ENCODE results near the gene YIPF3. TPM values are rescaled to one million over a fixed set of nuclear protein-coding genes. Genes with fewer than 3 reads are reported as not detected.
A peak's percentile ranks its signal among the peaks of the same experiment; 100 is the strongest.

YIPF3 gene
- total and polyA plus RNA-seq, 9 of the 15 experiments (the other 6 are each of a cell fraction or from before 2014, with no cell fraction given), result 27.5 to 75.3 (median 57.6) TPM

- no peaks in the 10 kb centered on the region for H3K4me1 ChIP-seq (replicated peaks in 1 of 2; ENCODE audit: control insufficient read depth in 2 of 2, insufficient read depth in 2 of 2, low read length in 2 of 2)
- no peaks in the 10 kb centered on the region for H3K27me3 ChIP-seq (ENCODE audit: control insufficient read depth in 2 of 2, insufficient read depth in 2 of 2, low read length in 2 of 2)
- POLR2A ChIA-PET, result interaction anchor here (0.6 to 1.9 kb wide), 3 partner anchors 15 to 79 kb away, joined by 3 to 6 read pairs (median 4); no protein-coding TSS in a partner anchor
- no peak overlapping the region for H3K27ac ChIP-seq (ENCODE audit: extremely low read depth, low read depth, low read length)
- no peak overlapping the region for H3K9ac ChIP-seq (ENCODE audit: insufficient read depth in 1 of 2, low read depth in 2 of 2, low read length in 2 of 2)
- TF ChIP-seq HOXB6 (CRISPR knock-in tag; IDR thresholded peaks at IDR 0.05; ENCODE audit: borderline replicate concordance) (no peak), BCOR (IDR thresholded peaks at IDR 0.05) (no peak), ZNF121 (CRISPR knock-in tag; conservative IDR thresholded peaks at IDR 0.05) (peak; percentile 91), BCL6 (CRISPR knock-in tag; IDR thresholded peaks at IDR 0.05) (no peak), RBM25 (IDR thresholded peaks at IDR 0.05; ENCODE audit: low read depth, low read length, severe bottlenecking) (peak; percentile 79), ZNF217 (CRISPR knock-in tag; IDR thresholded peaks at IDR 0.05) (no peak), ZNF140 (CRISPR knock-in tag; IDR thresholded peaks at IDR 0.05) (no peak), RBFOX2 (IDR thresholded peaks at IDR 0.05; ENCODE audit: low read depth, low read length) (0 out of 2 replicates have a peak, but pooled peaks have one; percentile 28), ARID3B (CRISPR knock-in tag; IDR thresholded peaks at IDR 0.05; ENCODE audit: borderline replicate concordance) (no peak), GMEB1 (CRISPR knock-in tag; IDR thresholded peaks at IDR 0.05) (no peak), ZNF436 (CRISPR knock-in tag; IDR thresholded peaks at IDR 0.05) (no peak), PTRF (tag; IDR thresholded peaks at IDR 0.05) (no peak)
- ATAC-seq, result no peak
- in situ Hi-C loops (cut with MboI), result no loop called here
- WGBS (ENCODE audit: insufficient coverage, low coverage, missing lambda C conversion rate), result 98% methylated on average over 5 of the region's 5 CpGs
- H3K4me2 ChIP-seq (ENCODE audit: insufficient read depth, low read length), result no peak overlapping the region
- intact Hi-C loops (cut with micrococcal nuclease), result no loop called here
- FAIRE-seq, result no peak
- 0 out of 3 replicates have a peak, but pooled peaks cover 2% of the 10 kb centered on the region for H3K79me2 ChIP-seq (ENCODE audit: control insufficient read depth, insufficient read depth, low read length)
- H3K36me3 ChIP-seq (ENCODE audit: control insufficient read depth, insufficient read depth, low read length), result peaks cover 87% of the 10 kb centered on the region
- CTCF ChIA-PET (ENCODE audit: low intra/inter-chr PET ratio), result no interaction called here
- no peaks in the 10 kb centered on the region for H4K20me1 ChIP-seq (replicated peaks; ENCODE audit: control insufficient read depth, insufficient read depth, low read length)
- H3K4me3 ChIP-seq, result no peak overlapping the region
- BruUV-seq (replicated peaks), result no TSS peak
- H3K9me1 ChIP-seq (ENCODE audit: control insufficient read depth, insufficient read depth, low read length), result no peaks in the 10 kb centered on the region
- H2AFZ ChIP-seq (ENCODE audit: low read depth, low read length), result no peak overlapping the region
- H3K9me3 ChIP-seq (replicated peaks; ENCODE audit: control insufficient read depth, insufficient read depth, low read depth, low read length), result no peaks in the 10 kb centered on the region
- DNase-seq (ENCODE audit: extremely low read depth in 1 of 4, low spot score in 3 of 4), result no peak
These were observed 23.8 kb upstream of the YIPF3 start for GRCh38 chr6:43540507-43540906.
